Testis (tissue), 2 donors: Measurements from ENCODE around the gene HOTAIR.

Experiments used
- POLR2A ChIP-seq: fragments of 450-650 bp; IDR thresholded peaks from one replicate; pipeline ENCODE4 v1.6.1; 2017; ENCODE audit warnings: antibody characterized with exemption, mild to moderate bottlenecking, moderate library complexity
- TF ChIP-seq, protein P1 (sequence below), 3 experiments: fragments of 450-650 bp in 2 of 3; fragments of 200-600 bp in 1 of 3; sonication (generic) in 1 of 3; IDR thresholded peaks; one replicate each; pipeline ENCODE4 v1.5.1; 2016 to 2019; ENCODE audit warnings: antibody characterized with exemption in 3 of 3, mild to moderate bottlenecking in 2 of 3, moderate library complexity in 1 of 3

DNA sequence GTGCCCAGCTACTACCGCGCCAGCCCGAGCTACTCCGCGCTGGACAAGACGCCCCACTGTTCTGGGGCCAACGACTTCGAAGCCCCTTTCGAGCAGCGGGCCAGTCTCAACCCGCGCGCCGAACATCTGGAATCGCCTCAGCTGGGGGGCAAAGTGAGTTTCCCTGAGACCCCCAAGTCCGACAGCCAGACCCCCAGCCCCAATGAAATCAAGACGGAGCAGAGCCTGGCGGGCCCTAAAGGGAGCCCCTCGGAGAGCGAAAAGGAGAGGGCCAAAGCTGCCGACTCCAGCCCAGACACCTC is 10.9 kb upstream of the HOTAIR start:
- TF ChIP-seq, protein P1, sequence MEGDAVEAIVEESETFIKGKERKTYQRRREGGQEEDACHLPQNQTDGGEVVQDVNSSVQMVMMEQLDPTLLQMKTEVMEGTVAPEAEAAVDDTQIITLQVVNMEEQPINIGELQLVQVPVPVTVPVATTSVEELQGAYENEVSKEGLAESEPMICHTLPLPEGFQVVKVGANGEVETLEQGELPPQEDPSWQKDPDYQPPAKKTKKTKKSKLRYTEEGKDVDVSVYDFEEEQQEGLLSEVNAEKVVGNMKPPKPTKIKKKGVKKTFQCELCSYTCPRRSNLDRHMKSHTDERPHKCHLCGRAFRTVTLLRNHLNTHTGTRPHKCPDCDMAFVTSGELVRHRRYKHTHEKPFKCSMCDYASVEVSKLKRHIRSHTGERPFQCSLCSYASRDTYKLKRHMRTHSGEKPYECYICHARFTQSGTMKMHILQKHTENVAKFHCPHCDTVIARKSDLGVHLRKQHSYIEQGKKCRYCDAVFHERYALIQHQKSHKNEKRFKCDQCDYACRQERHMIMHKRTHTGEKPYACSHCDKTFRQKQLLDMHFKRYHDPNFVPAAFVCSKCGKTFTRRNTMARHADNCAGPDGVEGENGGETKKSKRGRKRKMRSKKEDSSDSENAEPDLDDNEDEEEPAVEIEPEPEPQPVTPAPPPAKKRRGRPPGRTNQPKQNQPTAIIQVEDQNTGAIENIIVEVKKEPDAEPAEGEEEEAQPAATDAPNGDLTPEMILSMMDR (IDR thresholded peaks at IDR 0.05), result no peak
- no peak for TF ChIP-seq POLR2A
